ENCODE data around the gene HPSE2.

- TF ChIP-seq CTCF (IDR thresholded peaks at IDR 0.05) (no peak), POLR2A (IDR thresholded peaks at IDR 0.05; ENCODE audit: low read depth) (no peak), POLR2AphosphoS5 (IDR thresholded peaks at IDR 0.05) (no peak), EP300 (IDR thresholded peaks at IDR 0.05) (no peak)
These were observed 818.9 kb downstream of the HPSE2 start for GRCh38 chr10:98416606-98417388.

Measured in esophagus muscularis mucosa (tissue), 4 donors.